Measurements from ENCODE around the gene KRT37. TPM values are rescaled to one million over a fixed set of nuclear protein-coding genes. Genes with fewer than 3 reads are reported as not detected.
"Not testable (repeated sequence)": the region's sequence is repeated elsewhere in the genome, so short reads cannot be mapped to it uniquely, and the experiment has no call there.

KRT37 gene
- total RNA-seq, 2 donors from 2014 or later = not detected

GRCh38 chr17:41434005-41434404, 9.6 kb upstream of the KRT37 start:
- Histone ChIP-seq H3K4me3 (no peak overlapping the region), H3K27me3 (replicated peaks; ENCODE audit: insufficient read depth) (no peaks in the 10 kb centered on the region), H3K9me3 (no peaks in the 10 kb centered on the region), H3K36me3 (no peaks in the 10 kb centered on the region), H3K4me1 (replicated peaks) (no peaks in the 10 kb centered on the region), H3K27ac (no peak overlapping the region)
- intact Hi-C loops (cut with DNase I) = no loop called here
- TF ChIP-seq, protein P1, sequence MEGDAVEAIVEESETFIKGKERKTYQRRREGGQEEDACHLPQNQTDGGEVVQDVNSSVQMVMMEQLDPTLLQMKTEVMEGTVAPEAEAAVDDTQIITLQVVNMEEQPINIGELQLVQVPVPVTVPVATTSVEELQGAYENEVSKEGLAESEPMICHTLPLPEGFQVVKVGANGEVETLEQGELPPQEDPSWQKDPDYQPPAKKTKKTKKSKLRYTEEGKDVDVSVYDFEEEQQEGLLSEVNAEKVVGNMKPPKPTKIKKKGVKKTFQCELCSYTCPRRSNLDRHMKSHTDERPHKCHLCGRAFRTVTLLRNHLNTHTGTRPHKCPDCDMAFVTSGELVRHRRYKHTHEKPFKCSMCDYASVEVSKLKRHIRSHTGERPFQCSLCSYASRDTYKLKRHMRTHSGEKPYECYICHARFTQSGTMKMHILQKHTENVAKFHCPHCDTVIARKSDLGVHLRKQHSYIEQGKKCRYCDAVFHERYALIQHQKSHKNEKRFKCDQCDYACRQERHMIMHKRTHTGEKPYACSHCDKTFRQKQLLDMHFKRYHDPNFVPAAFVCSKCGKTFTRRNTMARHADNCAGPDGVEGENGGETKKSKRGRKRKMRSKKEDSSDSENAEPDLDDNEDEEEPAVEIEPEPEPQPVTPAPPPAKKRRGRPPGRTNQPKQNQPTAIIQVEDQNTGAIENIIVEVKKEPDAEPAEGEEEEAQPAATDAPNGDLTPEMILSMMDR (IDR thresholded peaks at IDR 0.05) = no peak
- no peak for DNase-seq (ENCODE audit: low spot score)
- WGBS = 70% methylated on average over 4 of the region's 4 CpGs

DNA sequence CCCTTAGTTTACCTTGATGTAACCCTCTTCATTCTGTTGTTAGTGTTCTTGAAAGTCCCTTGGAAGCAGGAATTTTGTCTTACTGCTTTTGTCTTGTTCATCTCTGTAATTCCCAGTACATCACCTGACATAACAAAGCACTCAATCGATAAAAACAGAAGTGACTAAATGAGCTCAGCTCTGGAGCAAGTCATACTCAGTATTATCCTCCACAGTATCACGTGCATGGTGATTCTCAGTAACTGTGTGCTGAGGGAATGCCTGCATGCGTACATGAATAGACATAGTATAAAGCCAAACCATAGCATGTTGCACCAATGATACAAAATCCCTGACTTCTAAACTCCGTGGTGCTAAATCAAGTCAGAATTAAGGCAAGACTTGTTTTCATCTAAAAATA, 9.2 kb upstream of the KRT37 start:
- WGBS = 68% methylated on average over 4 of the region's 4 CpGs
- no peaks in the 10 kb centered on the region for H3K27me3 ChIP-seq (replicated peaks; ENCODE audit: insufficient read depth)
- no peak overlapping the region for H3K4me3 ChIP-seq
- no peak overlapping the region for H3K27ac ChIP-seq
- no peaks in the 10 kb centered on the region for H3K9me3 ChIP-seq
- H3K4me1 ChIP-seq (replicated peaks) = no peaks in the 10 kb centered on the region
- H3K36me3 ChIP-seq = no peaks in the 10 kb centered on the region
- intact Hi-C loops (cut with DNase I) = no loop called here
- TF ChIP-seq POLR2AphosphoS5 (IDR thresholded peaks at IDR 0.05) (no peak), POLR2A (IDR thresholded peaks at IDR 0.05) (no peak)
- TF ChIP-seq, protein P1 (IDR thresholded peaks at IDR 0.05) = no peak
- no peak for DNase-seq (ENCODE audit: low spot score)

DNA sequence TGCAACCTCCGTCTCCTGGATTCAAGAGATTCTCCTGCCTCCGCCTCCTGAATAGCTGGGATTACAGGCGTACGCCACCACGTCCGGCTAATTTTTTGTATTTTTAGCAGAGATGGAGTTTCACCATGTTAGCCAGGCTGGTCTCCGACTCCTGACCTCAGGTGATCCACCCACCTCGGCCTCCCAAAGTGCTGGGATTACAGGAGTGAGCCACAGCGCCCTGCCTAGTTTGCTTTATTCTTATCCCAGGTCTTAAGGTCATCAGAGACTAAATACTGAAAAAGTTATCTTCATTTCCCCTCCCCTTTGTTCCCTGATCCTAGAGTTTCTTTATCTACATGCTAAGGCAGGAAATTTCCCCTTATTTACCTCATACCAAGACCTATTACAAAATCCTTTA, 6.0 kb upstream of the KRT37 start:
- 98% methylated on average over 9 of the region's 9 CpGs for WGBS

GRCh38 chr17:41429667-41430066, 5.3 kb upstream of the KRT37 start:
- Histone ChIP-seq H3K4me3 (no peak overlapping the region), H3K4me1 (replicated peaks) (no peaks in the 10 kb centered on the region), H3K27ac (no peak overlapping the region), H3K9me3 (no peaks in the 10 kb centered on the region), H3K36me3 (no peaks in the 10 kb centered on the region), H3K27me3 (replicated peaks; ENCODE audit: insufficient read depth) (no peaks in the 10 kb centered on the region)
- no peak for TF ChIP-seq POLR2AphosphoS5 (IDR thresholded peaks at IDR 0.05)
- DNase-seq (ENCODE audit: low spot score) = no peak
- 83% methylated on average over 7 of the region's 7 CpGs for WGBS
- intact Hi-C loops (cut with DNase I) = no loop called here

More for the DNA sequence above, 6.0 kb upstream of the KRT37 start:
- DNase-seq (ENCODE audit: low spot score); H3K9me3 ChIP-seq; H3K36me3 ChIP-seq; intact Hi-C loops (cut with DNase I); H3K4me1 ChIP-seq (replicated peaks); H3K4me3 ChIP-seq; H3K27ac ChIP-seq; H3K27me3 ChIP-seq (replicated peaks; ENCODE audit: insufficient read depth): not testable (repeated sequence)

GRCh38 chr17:41428591-41429291, 4.4 kb upstream of the KRT37 start:
- H3K27me3 ChIP-seq (replicated peaks; ENCODE audit: insufficient read depth) = no peaks in the 10 kb centered on the region
- H3K36me3 ChIP-seq = no peaks in the 10 kb centered on the region
- WGBS = 72% methylated on average over 4 of the region's 4 CpGs
- TF ChIP-seq POLR2AphosphoS5 (IDR thresholded peaks at IDR 0.05) (no peak), POLR2A (IDR thresholded peaks at IDR 0.05) (no peak)
- TF ChIP-seq, protein P1 (IDR thresholded peaks at IDR 0.05) = no peak
- H3K9me3 ChIP-seq = no peaks in the 10 kb centered on the region
- no peaks in the 10 kb centered on the region for H3K4me1 ChIP-seq (replicated peaks)
- H3K27ac ChIP-seq = no peak overlapping the region
- intact Hi-C loops (cut with DNase I) = no loop called here
- H3K4me3 ChIP-seq = no peak overlapping the region
- no peak for DNase-seq (ENCODE audit: low spot score)

GRCh38 chr17:41422586-41422985, 1.8 kb downstream of the KRT37 start:
- H3K9me3 ChIP-seq; H3K27ac ChIP-seq; DNase-seq (ENCODE audit: low spot score); H3K4me3 ChIP-seq; H3K36me3 ChIP-seq; H3K27me3 ChIP-seq (replicated peaks; ENCODE audit: insufficient read depth); H3K4me1 ChIP-seq (replicated peaks); intact Hi-C loops (cut with DNase I): not testable (repeated sequence)
- WGBS = 97% methylated on average over 11 of the region's 11 CpGs

Measured in prostate gland (tissue), 2 donors.